SK-N-SH treated with all-trans-retinoic acid at 6 μM for 48 hours (cell line): Measurements from ENCODE around the gene NIPAL4.

ENCODE experiments used
- ARNTL ChIP-seq: fragments of 450-650 bp; formaldehyde crosslinking; IDR thresholded peaks from 2 replicates; pipeline ENCODE4 v1.5.0; 2020; ENCODE audit warnings: low read depth, mild to moderate bottlenecking, moderate library complexity, borderline replicate concordance
- CSDC2 ChIP-seq: fragments of 250-450 bp; sonication (Bioruptor Pico); IDR thresholded peaks from 2 replicates; pipeline ENCODE4 v1.5.0; 2020; ENCODE audit warnings: mild to moderate bottlenecking, moderate library complexity
- GLIS3 ChIP-seq: fragments of 250-450 bp; sonication (Bioruptor Pico); IDR thresholded peaks from 2 replicates; pipeline ENCODE4 v1.5.0; 2020; ENCODE audit warnings: mild to moderate bottlenecking, moderate library complexity
- OSR1 ChIP-seq: fragments of 250-450 bp; sonication (Bioruptor Pico); IDR thresholded peaks from 2 replicates; pipeline ENCODE4 v1.8.0; 2022; ENCODE audit warnings: moderate library complexity, mild to moderate bottlenecking, inconsistent platforms
- TCF4 ChIP-seq: fragments of 250-450 bp; sonication (Bioruptor Pico); IDR thresholded peaks from 2 replicates; pipeline ENCODE4 v1.8.0; 2021; ENCODE audit warnings: mild to moderate bottlenecking, moderate library complexity, borderline replicate concordance
- TOX ChIP-seq: fragments of 250-450 bp; sonication (Bioruptor Pico); IDR thresholded peaks from 2 replicates; pipeline ENCODE4 v1.8.0; 2021; ENCODE audit warnings: mild to moderate bottlenecking, moderate library complexity, borderline replicate concordance
- ZC3H10 ChIP-seq: fragments of 250-450 bp; sonication (Bioruptor Pico); IDR thresholded peaks from 2 replicates; pipeline ENCODE4 v1.5.1; 2021; ENCODE audit warnings: mild to moderate bottlenecking, moderate library complexity
- ZFP3 ChIP-seq: fragments of 250-450 bp; sonication (Bioruptor Pico); IDR thresholded peaks from 2 replicates; pipeline ENCODE4 v1.5.0; 2020; ENCODE audit warnings: mild to moderate bottlenecking, moderate library complexity
- ZFP30 ChIP-seq: fragments of 450-650 bp; formaldehyde crosslinking; IDR thresholded peaks from 2 replicates; pipeline ENCODE4 v1.5.0; 2022; ENCODE audit warnings: mild to moderate bottlenecking, moderate library complexity
- ZNF565 ChIP-seq: fragments of 450-650 bp; formaldehyde crosslinking; conservative IDR thresholded peaks from 2 replicates; pipeline ENCODE4 v1.5.0; 2020; ENCODE audit warnings: low read depth, mild to moderate bottlenecking, moderate library complexity
- TF ChIP-seq, protein P1 (sequence below): fragments of 250-450 bp; sonication (Bioruptor Pico); IDR thresholded peaks from 2 replicates; pipeline ENCODE4 v1.8.0; 2020; ENCODE audit warnings: mild to moderate bottlenecking, moderate library complexity, borderline replicate concordance
- TF ChIP-seq, protein P2 (sequence below): fragments of 250-450 bp; sonication (Bioruptor Pico); IDR thresholded peaks from 2 replicates; pipeline ENCODE4 v1.5.0; 2020; ENCODE audit warnings: mild to moderate bottlenecking, moderate library complexity
- TF ChIP-seq, protein P3 (sequence below): fragments of 250-450 bp; sonication (Bioruptor Pico); IDR thresholded peaks from 2 replicates; pipeline ENCODE4 v1.5.1; 2021; ENCODE audit warnings: mild to moderate bottlenecking, moderate library complexity
- TF ChIP-seq, protein P4 (sequence below): fragments of 250-450 bp; sonication (Bioruptor Pico); IDR thresholded peaks from 2 replicates; pipeline ENCODE4 v1.5.1; 2020; ENCODE audit warnings: low read depth, mild to moderate bottlenecking, moderate library complexity

DNA sequence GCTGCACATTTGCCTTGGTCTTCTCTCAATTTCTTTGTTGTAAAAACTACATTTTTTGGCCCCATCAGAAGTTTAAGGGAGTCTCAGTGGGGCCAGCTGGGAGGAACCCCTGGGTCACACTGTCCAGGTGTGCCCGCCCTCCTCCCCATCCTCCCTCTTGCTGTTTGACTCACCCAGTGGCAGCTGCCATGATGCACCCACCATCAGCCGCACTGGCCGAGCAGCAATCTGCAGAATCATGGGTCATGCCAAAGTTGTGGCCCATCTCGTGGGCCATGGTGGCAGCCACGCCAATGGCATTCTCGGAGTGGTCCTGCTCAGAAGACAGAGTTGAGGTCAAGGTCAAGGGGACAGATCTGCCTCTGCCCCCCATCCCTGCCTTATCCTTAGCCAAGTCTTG, 45.5 kb downstream of the NIPAL4 start:
- TF ChIP-seq, protein P1, sequence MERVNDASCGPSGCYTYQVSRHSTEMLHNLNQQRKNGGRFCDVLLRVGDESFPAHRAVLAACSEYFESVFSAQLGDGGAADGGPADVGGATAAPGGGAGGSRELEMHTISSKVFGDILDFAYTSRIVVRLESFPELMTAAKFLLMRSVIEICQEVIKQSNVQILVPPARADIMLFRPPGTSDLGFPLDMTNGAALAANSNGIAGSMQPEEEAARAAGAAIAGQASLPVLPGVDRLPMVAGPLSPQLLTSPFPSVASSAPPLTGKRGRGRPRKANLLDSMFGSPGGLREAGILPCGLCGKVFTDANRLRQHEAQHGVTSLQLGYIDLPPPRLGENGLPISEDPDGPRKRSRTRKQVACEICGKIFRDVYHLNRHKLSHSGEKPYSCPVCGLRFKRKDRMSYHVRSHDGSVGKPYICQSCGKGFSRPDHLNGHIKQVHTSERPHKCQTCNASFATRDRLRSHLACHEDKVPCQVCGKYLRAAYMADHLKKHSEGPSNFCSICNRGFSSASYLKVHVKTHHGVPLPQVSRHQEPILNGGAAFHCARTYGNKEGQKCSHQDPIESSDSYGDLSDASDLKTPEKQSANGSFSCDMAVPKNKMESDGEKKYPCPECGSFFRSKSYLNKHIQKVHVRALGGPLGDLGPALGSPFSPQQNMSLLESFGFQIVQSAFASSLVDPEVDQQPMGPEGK: no peak
- TF ChIP-seq ZFP3 (CRISPR knock-in tag): no peak
- TF ChIP-seq ZFP30 (CRISPR knock-in tag): no peak
- no peak for TF ChIP-seq ARNTL (CRISPR knock-in tag)
- no peak for TF ChIP-seq TOX (CRISPR knock-in tag)
- no peak for TF ChIP-seq OSR1 (CRISPR knock-in tag)
- no peak for TF ChIP-seq CSDC2
- no peak for TF ChIP-seq GLIS3 (CRISPR knock-in tag)
- TF ChIP-seq TCF4 (CRISPR knock-in tag): no peak
- TF ChIP-seq ZC3H10 (CRISPR knock-in tag): no peak
- TF ChIP-seq, protein P2, sequence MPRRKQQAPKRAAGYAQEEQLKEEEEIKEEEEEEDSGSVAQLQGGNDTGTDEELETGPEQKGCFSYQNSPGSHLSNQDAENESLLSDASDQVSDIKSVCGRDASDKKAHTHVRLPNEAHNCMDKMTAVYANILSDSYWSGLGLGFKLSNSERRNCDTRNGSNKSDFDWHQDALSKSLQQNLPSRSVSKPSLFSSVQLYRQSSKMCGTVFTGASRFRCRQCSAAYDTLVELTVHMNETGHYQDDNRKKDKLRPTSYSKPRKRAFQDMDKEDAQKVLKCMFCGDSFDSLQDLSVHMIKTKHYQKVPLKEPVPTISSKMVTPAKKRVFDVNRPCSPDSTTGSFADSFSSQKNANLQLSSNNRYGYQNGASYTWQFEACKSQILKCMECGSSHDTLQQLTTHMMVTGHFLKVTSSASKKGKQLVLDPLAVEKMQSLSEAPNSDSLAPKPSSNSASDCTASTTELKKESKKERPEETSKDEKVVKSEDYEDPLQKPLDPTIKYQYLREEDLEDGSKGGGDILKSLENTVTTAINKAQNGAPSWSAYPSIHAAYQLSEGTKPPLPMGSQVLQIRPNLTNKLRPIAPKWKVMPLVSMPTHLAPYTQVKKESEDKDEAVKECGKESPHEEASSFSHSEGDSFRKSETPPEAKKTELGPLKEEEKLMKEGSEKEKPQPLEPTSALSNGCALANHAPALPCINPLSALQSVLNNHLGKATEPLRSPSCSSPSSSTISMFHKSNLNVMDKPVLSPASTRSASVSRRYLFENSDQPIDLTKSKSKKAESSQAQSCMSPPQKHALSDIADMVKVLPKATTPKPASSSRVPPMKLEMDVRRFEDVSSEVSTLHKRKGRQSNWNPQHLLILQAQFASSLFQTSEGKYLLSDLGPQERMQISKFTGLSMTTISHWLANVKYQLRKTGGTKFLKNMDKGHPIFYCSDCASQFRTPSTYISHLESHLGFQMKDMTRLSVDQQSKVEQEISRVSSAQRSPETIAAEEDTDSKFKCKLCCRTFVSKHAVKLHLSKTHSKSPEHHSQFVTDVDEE: no peak
- TF ChIP-seq, protein P3, sequence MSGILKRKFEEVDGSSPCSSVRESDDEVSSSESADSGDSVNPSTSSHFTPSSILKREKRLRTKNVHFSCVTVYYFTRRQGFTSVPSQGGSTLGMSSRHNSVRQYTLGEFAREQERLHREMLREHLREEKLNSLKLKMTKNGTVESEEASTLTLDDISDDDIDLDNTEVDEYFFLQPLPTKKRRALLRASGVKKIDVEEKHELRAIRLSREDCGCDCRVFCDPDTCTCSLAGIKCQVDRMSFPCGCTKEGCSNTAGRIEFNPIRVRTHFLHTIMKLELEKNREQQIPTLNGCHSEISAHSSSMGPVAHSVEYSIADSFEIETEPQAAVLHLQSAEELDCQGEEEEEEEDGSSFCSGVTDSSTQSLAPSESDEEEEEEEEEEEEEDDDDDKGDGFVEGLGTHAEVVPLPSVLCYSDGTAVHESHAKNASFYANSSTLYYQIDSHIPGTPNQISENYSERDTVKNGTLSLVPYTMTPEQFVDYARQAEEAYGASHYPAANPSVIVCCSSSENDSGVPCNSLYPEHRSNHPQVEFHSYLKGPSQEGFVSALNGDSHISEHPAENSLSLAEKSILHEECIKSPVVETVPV (CRISPR knock-in tag): no peak
- TF ChIP-seq, protein P4, sequence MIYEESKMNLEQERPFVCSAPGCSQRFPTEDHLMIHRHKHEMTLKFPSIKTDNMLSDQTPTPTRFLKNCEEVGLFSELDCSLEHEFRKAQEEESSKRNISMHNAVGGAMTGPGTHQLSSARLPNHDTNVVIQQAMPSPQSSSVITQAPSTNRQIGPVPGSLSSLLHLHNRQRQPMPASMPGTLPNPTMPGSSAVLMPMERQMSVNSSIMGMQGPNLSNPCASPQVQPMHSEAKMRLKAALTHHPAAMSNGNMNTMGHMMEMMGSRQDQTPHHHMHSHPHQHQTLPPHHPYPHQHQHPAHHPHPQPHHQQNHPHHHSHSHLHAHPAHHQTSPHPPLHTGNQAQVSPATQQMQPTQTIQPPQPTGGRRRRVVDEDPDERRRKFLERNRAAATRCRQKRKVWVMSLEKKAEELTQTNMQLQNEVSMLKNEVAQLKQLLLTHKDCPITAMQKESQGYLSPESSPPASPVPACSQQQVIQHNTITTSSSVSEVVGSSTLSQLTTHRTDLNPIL (CRISPR knock-in tag): no peak
- TF ChIP-seq ZNF565: no peak
